HEK293 (cell line): Measurements from ENCODE around the gene ANKUB1.

ENCODE experiments used
- BCL11B ChIP-seq: fragments of 450-650 bp; formaldehyde crosslinking; IDR thresholded peaks from 2 replicates; pipeline ENCODE4 v1.5.1; 2016; ENCODE audit warnings: low read depth, missing biosample characterization, missing genetic modification characterization
- ZBTB1 ChIP-seq: fragments of 450-650 bp; formaldehyde crosslinking; IDR thresholded peaks from 2 replicates; pipeline ENCODE4 v1.5.1; 2016; ENCODE audit warnings: missing biosample characterization, missing genetic modification characterization
- ZBTB20 ChIP-seq: fragments of 450-650 bp; formaldehyde crosslinking; IDR thresholded peaks from 2 replicates; pipeline ENCODE4 v1.5.1; 2016; ENCODE audit warnings: missing biosample characterization, missing genetic modification characterization
- ZBTB21 ChIP-seq: fragments of 450-650 bp; formaldehyde crosslinking; IDR thresholded peaks from 2 replicates; pipeline ENCODE4 v1.5.1; 2017; ENCODE audit warnings: missing biosample characterization, missing genetic modification characterization
- ZNF214 ChIP-seq: fragments of 450-650 bp; formaldehyde crosslinking; IDR thresholded peaks from 2 replicates; pipeline ENCODE4 v1.5.1; 2017; ENCODE audit warnings: missing biosample characterization, mild to moderate bottlenecking, missing genetic modification characterization, borderline replicate concordance
- ZNF223 ChIP-seq: fragments of 450-650 bp; formaldehyde crosslinking; IDR thresholded peaks from 2 replicates; pipeline ENCODE4 v1.5.1; 2016; ENCODE audit warnings: missing biosample characterization, missing genetic modification characterization
- ZNF23 ChIP-seq: fragments of 450-650 bp; formaldehyde crosslinking; IDR thresholded peaks from 2 replicates; pipeline ENCODE4 v1.5.1; 2016; ENCODE audit warnings: missing biosample characterization, missing genetic modification characterization, borderline replicate concordance
- ZNF311 ChIP-seq: fragments of 450-650 bp; formaldehyde crosslinking; IDR thresholded peaks from 2 replicates; pipeline ENCODE4 v1.5.1; 2017; ENCODE audit warnings: missing biosample characterization, missing genetic modification characterization, borderline replicate concordance
- ZNF777 ChIP-seq: fragments of 450-650 bp; formaldehyde crosslinking; IDR thresholded peaks from 2 replicates; pipeline ENCODE4 v1.5.1; 2017; ENCODE audit warnings: missing biosample characterization, missing genetic modification characterization, borderline replicate concordance
- TF ChIP-seq, protein P1 (sequence below): fragments of 450-650 bp; formaldehyde crosslinking; IDR thresholded peaks from 2 replicates; pipeline ENCODE4 v1.5.1; 2016; ENCODE audit warnings: missing biosample characterization, missing genetic modification characterization
- TF ChIP-seq, protein P2 (sequence below): fragments of 450-650 bp; formaldehyde crosslinking; IDR thresholded peaks from 2 replicates; pipeline ENCODE4 v1.5.1; 2016; ENCODE audit warnings: missing biosample characterization, missing genetic modification characterization
- TF ChIP-seq, protein P3 (sequence below): fragments of 450-650 bp; formaldehyde crosslinking; IDR thresholded peaks from 2 replicates; pipeline ENCODE4 v1.5.1; 2016; ENCODE audit warnings: missing biosample characterization, missing genetic modification characterization
- TF ChIP-seq, protein P4 (sequence below): fragments of 450-650 bp; formaldehyde crosslinking; IDR thresholded peaks from 2 replicates; pipeline ENCODE4 v1.5.1; 2017; ENCODE audit warnings: missing biosample characterization, missing genetic modification characterization

DNA sequence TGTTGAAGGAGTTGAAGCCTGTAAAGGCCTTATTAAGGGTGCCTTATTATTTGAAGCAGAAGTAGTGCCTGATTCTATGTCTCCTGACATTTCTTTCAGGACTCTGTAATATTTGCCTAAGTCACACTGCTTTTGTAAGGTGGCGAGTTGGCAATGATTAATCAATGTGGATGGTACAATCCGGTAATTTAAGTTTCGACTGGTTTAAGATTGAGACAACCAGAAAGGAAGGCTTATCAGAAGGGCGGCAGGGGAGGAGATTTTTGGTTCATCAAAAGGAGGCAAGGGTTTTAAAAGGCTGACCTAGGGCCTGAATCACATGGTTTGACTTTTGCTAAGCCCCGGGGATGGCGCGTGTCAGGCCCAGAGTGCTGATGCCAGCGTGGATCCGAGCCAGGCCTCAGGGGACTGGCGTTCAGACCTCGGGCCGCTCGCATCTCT, 19.8 kb upstream of the ANKUB1 start:
- TF ChIP-seq ZNF311 (no peak), ZBTB20 (tag by site-specific recombination) (no peak), ZNF23 (no peak), BCL11B (tag by site-specific recombination) (no peak), ZNF223 (no peak), ZNF214 (tag by site-specific recombination) (no peak), ZBTB1 (tag by site-specific recombination) (no peak), ZBTB21 (tag by site-specific recombination) (no peak), ZNF777 (no peak)
- TF ChIP-seq, protein P1, sequence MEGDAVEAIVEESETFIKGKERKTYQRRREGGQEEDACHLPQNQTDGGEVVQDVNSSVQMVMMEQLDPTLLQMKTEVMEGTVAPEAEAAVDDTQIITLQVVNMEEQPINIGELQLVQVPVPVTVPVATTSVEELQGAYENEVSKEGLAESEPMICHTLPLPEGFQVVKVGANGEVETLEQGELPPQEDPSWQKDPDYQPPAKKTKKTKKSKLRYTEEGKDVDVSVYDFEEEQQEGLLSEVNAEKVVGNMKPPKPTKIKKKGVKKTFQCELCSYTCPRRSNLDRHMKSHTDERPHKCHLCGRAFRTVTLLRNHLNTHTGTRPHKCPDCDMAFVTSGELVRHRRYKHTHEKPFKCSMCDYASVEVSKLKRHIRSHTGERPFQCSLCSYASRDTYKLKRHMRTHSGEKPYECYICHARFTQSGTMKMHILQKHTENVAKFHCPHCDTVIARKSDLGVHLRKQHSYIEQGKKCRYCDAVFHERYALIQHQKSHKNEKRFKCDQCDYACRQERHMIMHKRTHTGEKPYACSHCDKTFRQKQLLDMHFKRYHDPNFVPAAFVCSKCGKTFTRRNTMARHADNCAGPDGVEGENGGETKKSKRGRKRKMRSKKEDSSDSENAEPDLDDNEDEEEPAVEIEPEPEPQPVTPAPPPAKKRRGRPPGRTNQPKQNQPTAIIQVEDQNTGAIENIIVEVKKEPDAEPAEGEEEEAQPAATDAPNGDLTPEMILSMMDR: no peak
- TF ChIP-seq, protein P2, sequence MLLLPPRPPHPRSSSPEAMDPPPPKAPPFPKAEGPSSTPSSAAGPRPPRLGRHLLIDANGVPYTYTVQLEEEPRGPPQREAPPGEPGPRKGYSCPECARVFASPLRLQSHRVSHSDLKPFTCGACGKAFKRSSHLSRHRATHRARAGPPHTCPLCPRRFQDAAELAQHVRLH (tag by site-specific recombination): no peak
- TF ChIP-seq, protein P3, sequence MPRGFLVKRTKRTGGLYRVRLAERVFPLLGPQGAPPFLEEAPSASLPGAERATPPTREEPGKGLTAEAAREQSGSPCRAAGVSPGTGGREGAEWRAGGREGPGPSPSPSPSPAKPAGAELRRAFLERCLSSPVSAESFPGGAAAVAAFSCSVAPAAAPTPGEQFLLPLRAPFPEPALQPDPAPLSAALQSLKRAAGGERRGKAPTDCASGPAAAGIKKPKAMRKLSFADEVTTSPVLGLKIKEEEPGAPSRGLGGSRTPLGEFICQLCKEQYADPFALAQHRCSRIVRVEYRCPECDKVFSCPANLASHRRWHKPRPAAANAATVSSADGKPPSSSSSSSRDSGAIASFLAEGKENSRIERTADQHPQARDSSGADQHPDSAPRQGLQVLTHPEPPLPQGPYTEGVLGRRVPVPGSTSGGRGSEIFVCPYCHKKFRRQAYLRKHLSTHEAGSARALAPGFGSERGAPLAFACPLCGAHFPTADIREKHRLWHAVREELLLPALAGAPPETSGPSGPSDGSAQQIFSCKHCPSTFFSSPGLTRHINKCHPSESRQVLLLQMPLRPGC (tag by site-specific recombination): no peak
- TF ChIP-seq, protein P4, sequence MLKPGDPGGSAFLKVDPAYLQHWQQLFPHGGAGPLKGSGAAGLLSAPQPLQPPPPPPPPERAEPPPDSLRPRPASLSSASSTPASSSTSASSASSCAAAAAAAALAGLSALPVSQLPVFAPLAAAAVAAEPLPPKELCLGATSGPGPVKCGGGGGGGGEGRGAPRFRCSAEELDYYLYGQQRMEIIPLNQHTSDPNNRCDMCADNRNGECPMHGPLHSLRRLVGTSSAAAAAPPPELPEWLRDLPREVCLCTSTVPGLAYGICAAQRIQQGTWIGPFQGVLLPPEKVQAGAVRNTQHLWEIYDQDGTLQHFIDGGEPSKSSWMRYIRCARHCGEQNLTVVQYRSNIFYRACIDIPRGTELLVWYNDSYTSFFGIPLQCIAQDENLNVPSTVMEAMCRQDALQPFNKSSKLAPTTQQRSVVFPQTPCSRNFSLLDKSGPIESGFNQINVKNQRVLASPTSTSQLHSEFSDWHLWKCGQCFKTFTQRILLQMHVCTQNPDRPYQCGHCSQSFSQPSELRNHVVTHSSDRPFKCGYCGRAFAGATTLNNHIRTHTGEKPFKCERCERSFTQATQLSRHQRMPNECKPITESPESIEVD (tag by site-specific recombination): no peak
